Esophagus squamous epithelium (tissue), 5 donors: Measurements from ENCODE around the gene COL9A1. TPM values are rescaled to one million over a fixed set of nuclear protein-coding genes. Genes with fewer than 3 reads are reported as not detected.

Experiments used
- DNase-seq: peaks from one replicate; lab custom pipeline; 2025; lab: John Stamatoyannopoulos, UW
- H3K27ac ChIP-seq, 4 donors: fragments of 200-600 bp; sonication (generic); one replicate each; pipeline ENCODE4 v1.5.1; 2016 to 2019; ENCODE audit warnings: mild to moderate bottlenecking in 1 of 4
- H3K27me3 ChIP-seq, 4 donors: fragments of 200-600 bp; sonication (generic); 1 replicate in 3 of 4; 2 replicates in 1 of 4; pipeline versions ENCODE4 v1.5.1 to v1.6.0; 2017 to 2021; ENCODE audit warnings: antibody characterized with exemption in 1 of 4
- H3K36me3 ChIP-seq, 3 donors: fragments of 200-600 bp; sonication (generic); one replicate each; pipeline ENCODE4 v1.5.1; 2016 to 2019
- H3K4me1 ChIP-seq, 3 donors: fragments of 200-600 bp; sonication (generic); one replicate each; pipeline ENCODE4 v1.5.1; 2017 to 2019
- H3K4me3 ChIP-seq, 4 donors: fragments of 200-600 bp; sonication (generic); 1 replicate in 3 of 4; 2 replicates in 1 of 4; pipeline ENCODE4 v1.5.1; 2016 to 2019; ENCODE audit warnings: mild to moderate bottlenecking in 2 of 4, moderate library complexity in 1 of 4
- H3K9me3 ChIP-seq, 3 donors: fragments of 200-600 bp; sonication (generic); one replicate each; pipeline ENCODE4 v1.5.1; 2016 to 2019
- POLR2A ChIP-seq, 4 donors: fragments of 450-650 bp; IDR thresholded peaks; one replicate each; pipeline ENCODE4 v1.6.1; 2017; ENCODE audit warnings: antibody characterized with exemption in 4 of 4, mild to moderate bottlenecking in 4 of 4, moderate library complexity in 3 of 4
- WGBS, 2 donors: methylation state at CpG; one replicate each; pipeline ENCODE4 v1.1.5; 2018; 5-methylcytosine and 5-hydroxymethylcytosine counted together
- intact Hi-C: fragments of 100-400 bp; cut with DNase I; formaldehyde crosslinking; loops from one replicate; pipeline ENCODE4 v1.15.0; 2022
- total RNA-seq, 4 donors: library from RNA; depleted of rRNA; stranded (reverse); fragments of >200 nt; gene quantifications; one replicate each; pipeline ENCODE4 v1.1.0, GENCODE V29; 2016
- TF ChIP-seq, protein P1 (sequence below), 6 experiments: fragments of 450-650 bp in 4 of 6; fragments of 200-600 bp in 2 of 6; sonication (generic) in 2 of 6; IDR thresholded peaks; one replicate each; pipeline ENCODE4 v1.5.1; 2016 to 2019; ENCODE audit warnings: antibody characterized with exemption in 6 of 6, mild to moderate bottlenecking in 4 of 6, moderate library complexity in 4 of 6
- donor health status: DM: yes; HTN: yes; CAD: no.

Gene COL9A1
- total RNA-seq, 4 donors from 2014 or later, result 0.57 TPM; not detected in 3

DNA sequence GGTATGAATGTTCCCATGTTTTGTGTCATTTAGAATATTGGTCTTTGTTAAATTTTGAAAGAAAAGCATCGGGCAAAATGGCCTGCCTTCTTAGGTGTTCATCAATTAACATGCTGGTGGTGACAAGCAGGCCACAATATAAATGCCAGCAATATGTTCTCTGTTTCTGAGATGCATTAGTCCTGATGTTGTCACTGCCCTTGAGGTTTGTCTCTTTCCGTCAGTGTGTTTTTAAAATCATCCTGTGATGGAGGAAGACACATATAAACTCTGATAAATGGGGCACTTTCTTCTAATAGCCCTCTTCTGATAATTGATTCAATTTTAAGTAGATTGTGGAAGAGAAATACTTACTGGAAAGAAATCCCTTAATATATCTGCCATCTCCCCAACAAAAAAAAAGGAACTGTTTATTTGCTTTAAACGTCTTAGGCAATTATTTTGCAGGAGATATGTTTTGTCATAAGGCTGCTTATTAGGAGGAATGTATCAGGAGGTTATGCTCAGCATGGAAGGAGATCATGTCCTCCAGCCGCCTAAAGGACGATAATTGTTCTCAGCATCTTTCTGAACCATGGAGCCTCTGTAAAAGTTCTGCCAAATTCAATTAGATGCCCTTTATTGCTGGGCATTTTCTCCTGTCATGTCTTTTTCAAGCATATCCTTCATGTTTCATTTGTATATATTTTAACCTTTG lies 134.1 kb downstream of the COL9A1 start:
- Histone ChIP-seq H3K9me3 (no peaks in the 10 kb centered on the region), H3K4me1 (peaks cover 0 to 7% (median 0%) of the 10 kb centered on the region in 3 donors), H3K27ac (no peak overlapping the region), H3K36me3 (no peaks in the 10 kb centered on the region), H3K4me3 (no peak overlapping the region), H3K27me3 (peaks cover 0 to 12% (median 0%) of the 10 kb centered on the region in 4 donors)
- intact Hi-C loops, result no loop called here
- 60 to 73% methylated on average over 5 of the region's 5 CpGs for WGBS, 2 donors
- no peak for TF ChIP-seq POLR2A (IDR thresholded peaks at IDR 0.05)
- TF ChIP-seq, protein P1, sequence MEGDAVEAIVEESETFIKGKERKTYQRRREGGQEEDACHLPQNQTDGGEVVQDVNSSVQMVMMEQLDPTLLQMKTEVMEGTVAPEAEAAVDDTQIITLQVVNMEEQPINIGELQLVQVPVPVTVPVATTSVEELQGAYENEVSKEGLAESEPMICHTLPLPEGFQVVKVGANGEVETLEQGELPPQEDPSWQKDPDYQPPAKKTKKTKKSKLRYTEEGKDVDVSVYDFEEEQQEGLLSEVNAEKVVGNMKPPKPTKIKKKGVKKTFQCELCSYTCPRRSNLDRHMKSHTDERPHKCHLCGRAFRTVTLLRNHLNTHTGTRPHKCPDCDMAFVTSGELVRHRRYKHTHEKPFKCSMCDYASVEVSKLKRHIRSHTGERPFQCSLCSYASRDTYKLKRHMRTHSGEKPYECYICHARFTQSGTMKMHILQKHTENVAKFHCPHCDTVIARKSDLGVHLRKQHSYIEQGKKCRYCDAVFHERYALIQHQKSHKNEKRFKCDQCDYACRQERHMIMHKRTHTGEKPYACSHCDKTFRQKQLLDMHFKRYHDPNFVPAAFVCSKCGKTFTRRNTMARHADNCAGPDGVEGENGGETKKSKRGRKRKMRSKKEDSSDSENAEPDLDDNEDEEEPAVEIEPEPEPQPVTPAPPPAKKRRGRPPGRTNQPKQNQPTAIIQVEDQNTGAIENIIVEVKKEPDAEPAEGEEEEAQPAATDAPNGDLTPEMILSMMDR (IDR thresholded peaks at IDR 0.05), result no peak
- DNase-seq, result no peak

Other genes starting within 250 kb of the COL9A1 start
- gene FAM135A, start 110.4 kb upstream of the COL9A1 start, total RNA-seq, result 100 to 1,000 TPM in 3 of 4 donors, 10 to 100 TPM in 1; 81.4 to 142 (median 120) TPM